ENCODE data around the gene ANKRD34A.
A peak's percentile ranks its signal among the peaks of the same experiment; 100 is the strongest.

Gene ANKRD34A

GRCh38 chr1:145990249-145990855, 26.0 kb upstream of the ANKRD34A start:
- DNase-seq = no peak

GRCh38 chr1:145988773-145989172, 24.4 kb upstream of the ANKRD34A start:
- no peak for DNase-seq

DNA sequence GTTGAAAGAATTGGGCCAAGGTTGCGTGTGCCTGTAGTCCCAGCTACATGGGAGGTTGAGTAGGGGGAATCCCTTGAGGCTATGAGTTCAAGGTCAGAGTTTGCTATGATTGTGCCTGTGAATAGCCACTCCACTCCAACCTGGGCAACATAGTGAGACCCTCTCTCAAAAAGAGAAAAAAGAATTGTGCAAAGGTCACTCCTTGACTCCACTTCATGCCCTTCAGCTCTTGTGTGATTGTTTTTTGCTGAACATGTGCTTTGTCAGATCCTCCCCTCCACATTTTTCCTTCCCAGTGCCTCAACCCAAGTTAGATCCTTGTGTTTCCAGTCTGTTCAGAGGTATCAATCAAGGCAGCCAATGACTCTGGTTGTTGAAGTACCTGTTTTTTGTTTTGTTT, 23.6 kb upstream of the ANKRD34A start:
- no peak for DNase-seq

- DNase-seq = no peak
Measured at GRCh38 chr1:145986551-145986950, 22.2 kb upstream of the ANKRD34A start.

GRCh38 chr1:145985502-145986439, 21.4 kb upstream of the ANKRD34A start:
- DNase-seq = no peak

- DNase-seq = no peak
Measured at GRCh38 chr1:145985129-145985501, 20.7 kb upstream of the ANKRD34A start.

DNA sequence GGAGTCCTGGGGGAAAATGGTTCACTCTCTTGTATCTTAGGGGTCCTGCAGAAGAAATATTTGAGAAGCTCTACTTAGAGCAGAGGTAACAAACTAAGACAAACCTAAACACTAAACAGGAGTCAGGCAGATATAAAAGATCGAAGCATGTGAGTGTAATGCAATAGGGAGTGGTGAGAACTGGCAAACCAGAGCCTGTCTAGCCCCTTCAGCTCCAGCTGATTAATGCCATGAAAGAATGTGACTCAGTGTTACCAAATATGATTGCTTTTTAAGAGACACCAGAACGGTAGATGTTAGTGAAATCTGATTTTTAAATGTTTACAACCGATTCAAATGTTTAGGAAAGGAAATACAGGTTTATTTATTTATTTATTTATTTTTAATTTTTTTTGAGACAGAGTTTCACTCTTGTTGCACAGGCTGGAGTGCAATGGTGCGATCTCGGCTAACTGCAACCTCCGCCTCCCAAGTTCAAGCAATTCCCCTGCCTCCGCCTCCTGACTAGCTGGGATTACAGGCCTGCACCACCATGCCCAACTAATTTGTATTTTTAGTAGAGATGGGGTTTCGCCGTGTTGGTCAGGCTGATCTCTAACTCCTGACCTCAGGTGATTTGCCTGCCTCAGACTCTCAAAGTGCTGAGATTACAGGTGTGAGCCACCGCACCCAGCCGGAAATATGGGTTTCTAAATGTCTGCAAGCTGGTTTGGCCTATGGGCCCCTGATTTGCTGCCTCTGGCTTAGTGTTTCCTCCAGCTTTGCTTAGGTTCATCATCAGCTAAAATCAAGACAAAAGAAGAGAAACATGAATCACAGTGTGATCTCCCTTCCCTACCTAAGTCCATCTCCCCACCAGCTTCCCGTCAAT, 19.8 kb upstream of the ANKRD34A start:
- DNase-seq = no peak

DNA sequence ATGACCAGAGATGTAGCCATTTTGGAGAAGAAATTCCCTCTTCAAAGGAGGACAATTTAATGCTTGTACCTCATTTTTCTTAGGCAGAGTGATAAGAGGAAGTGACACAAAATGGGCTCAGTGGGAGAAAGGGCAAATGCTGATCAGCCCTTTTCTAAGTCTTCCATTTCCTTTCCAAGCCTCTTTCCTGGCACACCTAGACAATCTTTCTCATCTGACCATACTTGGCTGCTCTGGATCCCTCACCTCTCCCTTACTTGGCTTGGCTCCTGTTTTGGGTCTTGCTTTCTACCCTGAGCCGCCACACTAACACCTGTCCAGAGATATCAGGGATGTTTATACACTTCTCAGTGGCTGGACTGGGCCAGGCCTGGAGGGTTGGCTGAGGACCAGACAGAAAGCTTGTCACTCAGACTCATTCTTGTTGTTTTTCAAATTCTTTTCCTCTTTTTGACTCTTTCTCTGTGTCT, 18.9 kb upstream of the ANKRD34A start:
- no peak for DNase-seq

GRCh38 chr1:145982010-145982723, 17.8 kb upstream of the ANKRD34A start:
- DNase-seq = no peak

GRCh38 chr1:145980457-145980994, 16.2 kb upstream of the ANKRD34A start:
- DNase-seq = no peak

DNA sequence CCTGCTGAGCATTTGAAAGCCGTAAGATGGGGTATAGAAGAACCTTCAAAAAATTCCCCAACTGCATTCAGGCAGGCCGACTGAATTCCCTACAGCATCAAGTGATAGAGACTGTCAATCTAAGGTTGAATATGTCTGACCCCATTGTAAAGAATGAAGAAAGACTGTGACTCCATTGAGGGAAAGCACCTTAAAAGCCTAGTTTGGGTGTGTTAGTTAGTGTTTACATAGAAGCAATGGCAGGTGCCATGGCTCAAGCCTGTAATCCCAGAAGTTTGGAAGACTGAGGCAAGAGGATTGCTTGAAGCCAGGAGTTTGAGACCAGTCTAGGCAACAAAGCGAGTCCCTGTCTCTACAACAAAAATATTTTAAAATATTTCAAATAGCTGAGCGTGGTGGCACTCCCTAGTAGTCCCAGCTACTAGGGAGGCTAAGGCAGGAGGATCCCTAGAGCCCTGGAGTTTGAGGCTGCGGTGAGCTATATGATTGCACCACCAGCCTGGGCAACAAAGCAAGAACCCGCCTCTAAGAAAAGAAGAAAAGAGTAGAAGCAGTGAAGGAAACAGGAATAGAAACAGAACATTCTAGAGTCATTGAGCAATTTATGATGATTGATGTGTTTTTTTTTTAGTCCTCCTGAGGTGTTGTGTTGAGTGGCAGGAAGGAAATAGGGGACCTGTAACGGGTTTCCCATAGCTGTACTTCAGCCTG, 15.5 kb upstream of the ANKRD34A start:
- no peak for DNase-seq

- DNase-seq = peak; percentile 97
Measured at GRCh38 chr1:145978854-145979745, 14.7 kb upstream of the ANKRD34A start.

- DNase-seq = no peak
Measured at GRCh38 chr1:145978471-145978853, 14.1 kb upstream of the ANKRD34A start.

GRCh38 chr1:145977486-145978470, 13.4 kb upstream of the ANKRD34A start:
- peak; percentile 80 for DNase-seq

- DNase-seq = no peak
Measured at GRCh38 chr1:145977016-145977415, 12.6 kb upstream of the ANKRD34A start.

DNA sequence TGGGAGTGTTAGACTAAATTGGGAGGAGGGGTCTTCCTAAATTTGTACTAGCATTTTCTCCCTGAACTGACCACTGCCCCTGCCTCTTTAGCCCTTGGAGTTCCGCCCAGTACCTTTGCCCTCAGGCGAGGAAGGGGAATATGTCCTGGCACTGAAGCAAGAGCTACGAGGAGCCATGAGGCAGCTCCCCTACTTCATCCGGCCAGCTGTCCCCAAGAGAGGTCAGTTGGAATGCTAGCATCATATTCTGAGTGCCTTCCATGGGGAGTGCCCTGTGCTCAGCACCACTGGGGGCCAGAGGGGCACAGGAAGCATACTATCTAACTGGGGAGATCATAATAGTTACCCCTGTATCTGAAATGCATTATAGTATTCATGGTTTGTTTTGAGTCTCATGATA, 10.8 kb upstream of the ANKRD34A start:
- DNase-seq = no peak

DNA sequence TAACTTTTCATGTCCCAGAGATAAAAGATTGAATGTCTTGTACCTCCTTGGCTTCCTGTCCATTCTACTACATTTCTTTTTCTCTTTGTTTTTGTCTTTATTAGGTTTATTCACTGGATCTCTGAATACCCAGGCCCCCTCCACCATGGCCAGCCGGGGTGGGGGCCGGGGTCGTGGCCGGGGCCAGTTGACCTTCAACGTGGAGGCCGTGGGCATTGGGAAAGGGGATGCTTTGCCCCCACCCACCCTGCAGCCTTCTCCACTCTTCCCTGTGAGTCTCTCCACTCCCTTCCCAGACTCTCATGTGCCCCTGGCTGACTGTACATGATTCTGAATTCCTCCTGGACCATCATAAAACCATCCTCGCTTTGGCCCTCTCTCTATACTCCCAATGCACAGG, 10.3 kb upstream of the ANKRD34A start:
- no peak for DNase-seq

DNA sequence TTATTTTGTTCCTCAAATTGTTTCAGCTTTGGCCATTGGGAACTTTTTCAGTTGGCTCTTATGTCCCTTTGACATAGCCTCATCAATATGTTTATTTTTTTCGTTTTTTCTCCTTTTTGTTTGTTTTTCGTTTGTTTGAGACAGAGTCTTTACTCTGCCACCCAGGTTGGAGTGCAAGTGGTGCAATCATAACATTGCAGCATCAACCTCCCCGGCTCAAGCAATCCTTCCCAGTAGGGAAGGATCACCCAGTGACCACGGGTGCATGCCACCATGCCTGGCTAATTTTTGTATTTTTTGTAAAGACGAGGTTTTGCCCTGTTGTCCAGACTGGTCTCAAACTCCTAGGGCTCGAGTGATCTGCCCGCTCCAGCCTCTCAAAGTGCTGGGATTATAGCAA, 8.2 kb upstream of the ANKRD34A start:
- DNase-seq = no peak

GRCh38 chr1:145967288-145967687, 2.9 kb upstream of the ANKRD34A start:
- DNase-seq = no peak

Data from COR-L47 (cell line).